Keratinocyte (primary cell): Measurements from ENCODE around the gene IL19. TPM values are rescaled to one million over a fixed set of nuclear protein-coding genes. Genes with fewer than 3 reads are reported as not detected.

Source experiments
- DNase-seq: peaks from one replicate; pipeline ENCODE4 v3.0.0-alpha.2; 2011; ENCODE audit warnings: low read depth, missing footprints, low spot score
- FAIRE-seq: peaks from 2 replicates; lab custom pipeline; 2011; peaks lifted over from hg19 to GRCh38; lab: Jason Lieb, UNC
- H2AFZ ChIP-seq: 2 replicates; pipeline ENCODE4 v1.6.0; 2012; ENCODE audit warnings: low read length, control low read depth, inconsistent platforms; ENCODE audit not compliant: control insufficient read depth
- H3K27ac ChIP-seq: 2 replicates; pipeline ENCODE4 v1.5.1; 2011; ENCODE audit warnings: low read length; ENCODE audit not compliant: control insufficient read depth, insufficient read depth
- H3K27me3 ChIP-seq: 3 replicates; pipeline ENCODE4 v1.6.0; 2011; ENCODE audit warnings: low read length; ENCODE audit not compliant: control insufficient read depth, insufficient read depth; ENCODE audit errors: extremely low read depth
- H3K36me3 ChIP-seq, 2 experiments: 2 replicates in 1 of 2; 3 replicates in 1 of 2; pipeline ENCODE4 v1.5.1; 2011; ENCODE audit warnings: low read length in 2 of 2, mild to moderate bottlenecking in 1 of 2; ENCODE audit not compliant: control insufficient read depth in 2 of 2, insufficient read depth in 2 of 2; ENCODE audit errors: extremely low read depth in 1 of 2
- H3K4me1 ChIP-seq: 3 replicates; pipeline ENCODE4 v1.5.1; 2011; ENCODE audit warnings: low read length; ENCODE audit not compliant: control insufficient read depth, insufficient read depth; ENCODE audit errors: extremely low read depth
- H3K4me2 ChIP-seq: 3 replicates; pipeline ENCODE4 v1.6.0; 2011; ENCODE audit warnings: low read depth, low read length; ENCODE audit not compliant: control insufficient read depth, insufficient read depth; ENCODE audit errors: extremely low read depth
- H3K4me3 ChIP-seq, 3 experiments: fragments of 200-600 bp in 1 of 3; sonication (generic) in 1 of 3; 2 replicates in 2 of 3; 3 replicates in 1 of 3; pipeline ENCODE4 v1.5.1; 2011 to 2016; ENCODE audit warnings: low read length in 3 of 3, mild to moderate bottlenecking in 3 of 3, control low read depth in 2 of 3, inconsistent platforms in 1 of 3, low read depth in 1 of 3, mixed read lengths in 1 of 3, mixed run types in 1 of 3, moderate library complexity in 1 of 3; ENCODE audit not compliant: control insufficient read depth in 2 of 3, insufficient read depth in 2 of 3; ENCODE audit errors: extremely low read depth in 1 of 3
- H3K79me2 ChIP-seq: 2 replicates; pipeline ENCODE4 v1.6.0; 2012; ENCODE audit warnings: low read length; ENCODE audit not compliant: control insufficient read depth, insufficient read depth
- H3K9ac ChIP-seq: 3 replicates; pipeline ENCODE4 v1.6.0; 2011; ENCODE audit warnings: low read length; ENCODE audit not compliant: control insufficient read depth, insufficient read depth; ENCODE audit errors: extremely low read depth
- H3K9me1 ChIP-seq: 3 replicates; pipeline ENCODE4 v1.6.0; 2011; ENCODE audit warnings: low read length; ENCODE audit not compliant: control insufficient read depth, insufficient read depth; ENCODE audit errors: extremely low read depth
- H3K9me3 ChIP-seq: 2 replicates; pipeline ENCODE4 v1.5.1; 2012; ENCODE audit warnings: low read depth, low read length; ENCODE audit not compliant: control insufficient read depth
- H4K20me1 ChIP-seq: 3 replicates; pipeline ENCODE4 v1.6.0; 2011; ENCODE audit warnings: low read length; ENCODE audit not compliant: control insufficient read depth, insufficient read depth; ENCODE audit errors: extremely low read depth
- EZH2 ChIP-seq: IDR thresholded peaks from one replicate; pipeline ENCODE4 v1.6.1; 2012; ENCODE audit warnings: inconsistent platforms, mild to moderate bottlenecking, low read length, moderate library complexity
- dilution Hi-C: fragments of 300-500 bp; cut with MboI; formaldehyde crosslinking; loops from one replicate; pipeline ENCODE4 v1.7.0; 2020; ENCODE audit warnings: low sequenced_read_pairs; ENCODE audit not compliant: extremely low pct_ligation_motif_present
- polyA plus RNA-seq, 5 experiments: library from polyadenylated mRNA; depleted of rRNA in 3 of 5; stranded (reverse) in 3 of 5; stranded (forward) in 1 of 5; unstranded in 1 of 5; fragments of >200 nt; gene quantifications; 1 replicate in 1 of 5; 2 replicates in 3 of 5; 3 replicates in 1 of 5; pipeline versions ENCODE4 v1.2.1 to v1.2.3, GENCODE V29; 2011 to 2012; ENCODE audit warnings: missing spikeins in 2 of 5, low read depth in 1 of 5, low replicate concordance in 1 of 5
- TF ChIP-seq, protein P1 (sequence below), 3 experiments: IDR thresholded peaks in 1 of 3; conservative IDR thresholded peaks in 1 of 3; optimal IDR thresholded peaks in 1 of 3; 2 replicates in 2 of 3; 3 replicates in 1 of 3; pipeline versions ENCODE3 to v1.5.1; 2011; ENCODE audit warnings: low read length in 3 of 3, mild to moderate bottlenecking in 3 of 3, moderate library complexity in 2 of 3, control low read depth in 1 of 3, inconsistent platforms in 1 of 3; ENCODE audit not compliant: insufficient read depth in 2 of 3; ENCODE audit errors: extremely low read depth in 1 of 3

Gene IL19
- polyA plus RNA-seq, 1 donor (not counting 4 experiments of a cell fraction or from before 2014, with no cell fraction given) = not detected

DNA sequence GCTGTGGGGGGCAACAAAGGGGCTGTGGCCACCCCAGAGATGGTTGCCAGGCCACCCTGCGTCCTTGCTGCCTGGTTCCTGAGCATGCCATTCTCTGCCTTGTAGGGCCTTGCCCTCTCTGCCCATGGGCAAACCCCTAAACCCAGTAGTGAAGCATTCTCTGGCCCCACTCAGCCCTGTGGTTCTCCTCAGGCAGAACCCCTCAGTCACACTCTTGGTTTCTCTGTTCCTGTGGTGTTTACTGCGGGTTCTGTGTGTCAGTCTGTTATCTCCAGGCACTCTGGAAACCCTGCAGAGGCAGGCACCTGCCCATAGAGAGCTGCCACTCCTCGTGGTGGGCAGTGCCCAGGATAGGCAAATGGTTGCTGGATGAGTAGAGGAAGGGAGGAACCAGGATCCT lies 41.1 kb upstream of the IL19 start:
- H3K9ac ChIP-seq = no peak overlapping the region
- no peak overlapping the region for H3K4me2 ChIP-seq
- no peaks in the 10 kb centered on the region for H3K9me3 ChIP-seq
- H4K20me1 ChIP-seq = peaks cover 30% of the 10 kb centered on the region
- H3K27ac ChIP-seq = no peak overlapping the region
- H3K4me3 ChIP-seq = no peak overlapping the region
- peaks cover 30 to 33% of the 10 kb centered on the region in 2 experiments for H3K36me3 ChIP-seq
- no peaks in the 10 kb centered on the region for H3K27me3 ChIP-seq
- dilution Hi-C loops = no loop called here
- FAIRE-seq = no peak
- TF ChIP-seq, protein P1, sequence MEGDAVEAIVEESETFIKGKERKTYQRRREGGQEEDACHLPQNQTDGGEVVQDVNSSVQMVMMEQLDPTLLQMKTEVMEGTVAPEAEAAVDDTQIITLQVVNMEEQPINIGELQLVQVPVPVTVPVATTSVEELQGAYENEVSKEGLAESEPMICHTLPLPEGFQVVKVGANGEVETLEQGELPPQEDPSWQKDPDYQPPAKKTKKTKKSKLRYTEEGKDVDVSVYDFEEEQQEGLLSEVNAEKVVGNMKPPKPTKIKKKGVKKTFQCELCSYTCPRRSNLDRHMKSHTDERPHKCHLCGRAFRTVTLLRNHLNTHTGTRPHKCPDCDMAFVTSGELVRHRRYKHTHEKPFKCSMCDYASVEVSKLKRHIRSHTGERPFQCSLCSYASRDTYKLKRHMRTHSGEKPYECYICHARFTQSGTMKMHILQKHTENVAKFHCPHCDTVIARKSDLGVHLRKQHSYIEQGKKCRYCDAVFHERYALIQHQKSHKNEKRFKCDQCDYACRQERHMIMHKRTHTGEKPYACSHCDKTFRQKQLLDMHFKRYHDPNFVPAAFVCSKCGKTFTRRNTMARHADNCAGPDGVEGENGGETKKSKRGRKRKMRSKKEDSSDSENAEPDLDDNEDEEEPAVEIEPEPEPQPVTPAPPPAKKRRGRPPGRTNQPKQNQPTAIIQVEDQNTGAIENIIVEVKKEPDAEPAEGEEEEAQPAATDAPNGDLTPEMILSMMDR (optimal IDR thresholded peaks at IDR 0.05 in 1 of 3, IDR thresholded peaks at IDR 0.05 in 1 of 3, conservative IDR thresholded peaks at IDR 0.05 in 1 of 3; ENCODE audit: extremely low read depth in 1 of 3, insufficient read depth in 2 of 3, low read length in 3 of 3) = no peak
- no peak for TF ChIP-seq EZH2
- peaks cover 4% of the 10 kb centered on the region for H3K9me1 ChIP-seq
- peaks cover 41% of the 10 kb centered on the region for H3K79me2 ChIP-seq
- DNase-seq = no peak
- H3K4me1 ChIP-seq = no peaks in the 10 kb centered on the region
- H2AFZ ChIP-seq = no peak overlapping the region

DNA sequence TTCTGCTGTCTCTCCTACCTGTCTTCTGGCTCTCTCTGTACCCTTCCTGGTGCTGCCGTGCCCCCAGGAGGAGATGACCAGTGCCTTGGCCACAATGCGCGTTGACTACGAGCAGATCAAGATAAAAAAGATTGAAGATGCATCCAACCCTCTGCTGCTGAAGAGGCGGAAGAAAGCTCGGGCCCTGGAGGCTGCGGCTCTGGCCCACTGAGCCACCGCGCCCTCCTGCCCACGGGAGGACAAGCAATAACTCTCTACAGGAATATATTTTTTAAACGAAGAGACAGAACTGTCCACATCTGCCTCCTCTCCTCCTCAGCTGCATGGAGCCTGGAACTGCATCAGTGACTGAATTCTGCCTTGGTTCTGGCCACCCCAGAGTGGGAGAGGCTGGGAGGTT lies 38.1 kb upstream of the IL19 start:
- H3K36me3 ChIP-seq = peaks cover 39 to 44% of the 10 kb centered on the region in 2 experiments
- no peak overlapping the region for H3K4me2 ChIP-seq
- no peaks in the 10 kb centered on the region for H3K9me1 ChIP-seq
- DNase-seq (no peak), FAIRE-seq (no peak)
- TF ChIP-seq EZH2 = no peak
- TF ChIP-seq, protein P1 (optimal IDR thresholded peaks at IDR 0.05 in 1 of 3, IDR thresholded peaks at IDR 0.05 in 1 of 3, conservative IDR thresholded peaks at IDR 0.05 in 1 of 3; ENCODE audit: extremely low read depth in 1 of 3, insufficient read depth in 2 of 3, low read length in 3 of 3) = no peak
- dilution Hi-C loops = no loop called here
- no peaks in the 10 kb centered on the region for H3K27me3 ChIP-seq
- no peak overlapping the region for H2AFZ ChIP-seq
- H3K4me3 ChIP-seq = no peak overlapping the region
- no peaks in the 10 kb centered on the region for H3K4me1 ChIP-seq
- H3K9ac ChIP-seq = no peak overlapping the region
- peaks cover 13% of the 10 kb centered on the region for H3K79me2 ChIP-seq
- no peaks in the 10 kb centered on the region for H3K9me3 ChIP-seq
- peaks cover 9% of the 10 kb centered on the region for H4K20me1 ChIP-seq
- H3K27ac ChIP-seq = no peak overlapping the region
